Activated T-cell treated with anti-CD3 and anti-CD28 coated beads, Interleukin-2, amount 50 U/mL, for 4 hours (primary cell): Measurements from ENCODE around the gene IL31. TPM values are rescaled to one million over a fixed set of nuclear protein-coding genes. Genes with fewer than 3 reads are reported as not detected.
A peak's percentile ranks its signal among the peaks of the same experiment; 100 is the strongest.

Experiments
- ATAC-seq, 2 donors: fragments of 200-7000 bp; cut with Tn5 transposase; one replicate each; pipeline ENCODE4 v1.10.0; 2021
- DNase-seq: peaks from one replicate; pipeline ENCODE4 v3.0.0-alpha.2; 2020
- H3K27me3 Mint-ChIP-seq: one replicate; pipeline ENCODE4 v1.8.0; 2021; ENCODE audit warnings: low read depth, mixed read lengths
- H3K36me3 Mint-ChIP-seq: one replicate; pipeline ENCODE4 v1.8.0; 2022; ENCODE audit warnings: mixed read lengths; ENCODE audit not compliant: insufficient read depth
- H3K4me1 Mint-ChIP-seq: one replicate; pipeline ENCODE4 v1.8.0; 2021; ENCODE audit warnings: low read depth, mixed read lengths
- H3K4me3 Mint-ChIP-seq: one replicate; pipeline ENCODE4 v1.8.0; 2021; ENCODE audit warnings: mild to moderate bottlenecking, moderate library complexity, mixed read lengths
- H3K9me3 Mint-ChIP-seq: one replicate; pipeline ENCODE4 v1.8.0; 2021; ENCODE audit warnings: mixed read lengths
- total RNA-seq, 3 donors: library from RNA; stranded (reverse); gene quantifications; one replicate each; pipeline ENCODE4 v1.2.1, GENCODE V29; 2021

IL31 gene
- total RNA-seq, 3 donors from 2014 or later, result 3.1 to 31.4 (median 5.3) TPM

DNA sequence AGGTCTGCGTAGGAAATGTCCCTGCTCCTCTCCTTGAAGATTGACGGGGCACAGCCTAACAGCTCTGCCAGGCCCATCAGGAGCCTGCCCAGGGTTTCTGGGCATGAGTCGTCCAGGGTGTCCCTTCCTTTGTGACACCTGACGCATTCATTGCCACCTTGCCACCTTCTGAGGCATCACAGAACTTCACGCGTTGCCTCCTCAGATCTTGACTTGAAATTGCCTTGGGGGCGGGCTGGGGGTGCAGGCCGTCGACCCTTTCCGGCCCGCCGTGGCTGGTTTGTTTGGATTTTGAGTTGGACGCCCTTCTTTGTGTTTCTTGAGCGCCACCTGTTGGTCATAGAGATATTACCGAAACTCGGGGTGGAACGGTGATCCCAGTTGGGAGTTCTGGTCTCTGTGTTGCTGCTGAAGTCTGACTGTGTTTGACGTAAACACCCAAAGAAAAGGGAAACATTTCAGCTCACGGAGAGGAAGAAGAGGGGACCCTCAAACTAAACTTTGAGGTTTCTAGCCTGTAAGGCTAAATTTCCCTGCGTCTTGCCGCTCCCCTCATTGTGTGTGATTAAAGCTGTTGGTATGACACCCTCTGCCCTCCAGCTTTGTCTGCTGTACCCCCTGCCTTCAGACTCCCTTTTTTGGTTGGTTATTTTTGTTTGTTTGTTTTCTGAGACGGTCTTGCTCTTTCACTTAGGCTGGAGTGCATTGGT lies 50.8 kb downstream of the IL31 start:
- DNase-seq (peak; percentile 69), ATAC-seq (peak; percentile 69 to 72)
- Mint-ChIP-seq H3K9me3 (no peaks in the 10 kb centered on the region), H3K36me3 (peaks cover 2% of the 10 kb centered on the region), H3K27me3 (no peaks in the 10 kb centered on the region), H3K4me1 (peaks cover 32% of the 10 kb centered on the region), H3K4me3 (no peak overlapping the region)

Other genes starting within 250 kb of the IL31 start
- gene BCL7A, start 152.3 kb downstream of the IL31 start, total RNA-seq, result 10 to 100 TPM in 1 of 3 donors, 1 to 10 TPM in 2; 8.9 to 10.6 (median 9.0) TPM
- 10 to 100 TPM; 35.9 to 42.3 (median 37.9) TPM for gene MLXIP, start 95.5 kb downstream of the IL31 start, total RNA-seq
- gene LRRC43, start 8.9 kb upstream of the IL31 start, total RNA-seq, result under 1 TPM in 1 of 3 donors, not detected in 2; 0.28 TPM
- gene B3GNT4, start 29.5 kb upstream of the IL31 start, total RNA-seq, result under 1 TPM; 0.16 to 0.43 (median 0.19) TPM
- 10 to 100 TPM; 66.4 to 75.3 (median 72.5) TPM for gene DIABLO, start 51.8 kb upstream of the IL31 start, total RNA-seq
- gene VPS33A, start 92.3 kb upstream of the IL31 start, total RNA-seq, result 10 to 100 TPM; 31.4 to 35.6 (median 32.3) TPM
- gene CLIP1, start 248.4 kb upstream of the IL31 start, total RNA-seq, result 10 to 100 TPM; 52.6 to 61.1 (median 53.1) TPM